Keratinocyte (primary cell): ENCODE results near the gene GOLGA8K.
"Not testable (repeated sequence)": the region's sequence is repeated elsewhere in the genome, so short reads cannot be mapped to it uniquely, and the experiment has no call there.

ENCODE experiments used
- CTCF ChIP-seq, 3 experiments: IDR thresholded peaks in 1 of 3; conservative IDR thresholded peaks in 1 of 3; optimal IDR thresholded peaks in 1 of 3; 2 replicates in 2 of 3; 3 replicates in 1 of 3; pipeline versions ENCODE3 to v1.5.1; 2011; ENCODE audit warnings: low read length in 3 of 3, mild to moderate bottlenecking in 3 of 3, moderate library complexity in 2 of 3, control low read depth in 1 of 3, inconsistent platforms in 1 of 3; ENCODE audit not compliant: insufficient read depth in 2 of 3; ENCODE audit errors: extremely low read depth in 1 of 3
- EZH2 ChIP-seq: IDR thresholded peaks from one replicate; pipeline ENCODE4 v1.6.1; 2012; ENCODE audit warnings: inconsistent platforms, mild to moderate bottlenecking, low read length, moderate library complexity

- TF ChIP-seq CTCF (optimal IDR thresholded peaks at IDR 0.05 in 1 of 3, IDR thresholded peaks at IDR 0.05 in 1 of 3, conservative IDR thresholded peaks at IDR 0.05 in 1 of 3; ENCODE audit: extremely low read depth in 1 of 3, insufficient read depth in 2 of 3, low read length in 3 of 3); EZH2: not testable (repeated sequence)
Measured at GRCh38 chr15:32407903-32408302, 4.8 kb upstream of the GOLGA8K start.
